Neural progenitor cell (in vitro differentiated cells): ENCODE measurements around the gene GAMT. TPM values are rescaled to one million over a fixed set of nuclear protein-coding genes. Genes with fewer than 3 reads are reported as not detected.

Source experiments
- DNase-seq: peaks from one replicate; pipeline ENCODE4 v3.0.0-alpha.2; 2016; ENCODE audit warnings: low spot score
- H2AFZ ChIP-seq: fragments of 200-600 bp; sonication (generic); replicated peaks from 2 replicates; pipeline ENCODE4 v1.6.1; 2016; ENCODE audit warnings: antibody characterized with exemption
- H3F3A ChIP-seq: fragments of 200-600 bp; sonication (generic); 2 replicates; pipeline ENCODE4 v1.6.1; 2016; ENCODE audit warnings: antibody characterized with exemption, low read depth
- H3K27ac ChIP-seq: fragments of 200-600 bp; sonication (generic); 2 replicates; pipeline ENCODE4 v1.5.1; 2016; ENCODE audit warnings: mild to moderate bottlenecking
- H3K27me3 ChIP-seq: fragments of 200-600 bp; sonication (generic); 2 replicates; pipeline ENCODE4 v1.6.1; 2016; ENCODE audit warnings: mild to moderate bottlenecking, moderate library complexity
- H3K36me3 ChIP-seq: fragments of 200-600 bp; sonication (generic); 2 replicates; pipeline ENCODE4 v1.5.1; 2016
- H3K4me1 ChIP-seq: fragments of 200-600 bp; sonication (generic); 2 replicates; pipeline ENCODE4 v1.6.1; 2016; ENCODE audit warnings: mixed run types
- H3K4me2 ChIP-seq: fragments of 200-600 bp; sonication (generic); 2 replicates; pipeline ENCODE4 v1.6.1; 2016
- H3K4me3 ChIP-seq: fragments of 200-600 bp; sonication (generic); 2 replicates; pipeline ENCODE4 v1.5.1; 2016
- H3K79me2 ChIP-seq: fragments of 200-600 bp; sonication (generic); 2 replicates; pipeline ENCODE4 v1.6.1; 2016; ENCODE audit warnings: low read depth
- H3K9ac ChIP-seq: fragments of 200-600 bp; sonication (generic); 2 replicates; pipeline ENCODE4 v1.6.1; 2016
- H3K9me3 ChIP-seq: fragments of 200-600 bp; sonication (generic); 2 replicates; pipeline ENCODE4 v1.5.1; 2016; ENCODE audit warnings: low read depth
- H4K20me1 ChIP-seq: fragments of 200-600 bp; sonication (generic); 2 replicates; pipeline ENCODE4 v1.6.1; 2016; ENCODE audit warnings: low read depth
- H3K27ac Mint-ChIP-seq: 3 replicates; pipeline ENCODE4 v1.8.0; 2021; ENCODE audit warnings: mixed read lengths
- H3K27me3 Mint-ChIP-seq: 2 replicates; pipeline ENCODE4 v1.8.0; 2022; ENCODE audit warnings: low read depth, mild to moderate bottlenecking, inconsistent platforms, moderate library complexity, mixed read lengths; ENCODE audit not compliant: insufficient read depth
- H3K36me3 Mint-ChIP-seq: 3 replicates; pipeline ENCODE4 v1.8.0; 2021; ENCODE audit warnings: mixed read lengths
- H3K4me1 Mint-ChIP-seq: 3 replicates; pipeline ENCODE4 v1.8.0; 2021; ENCODE audit warnings: mixed read lengths
- H3K4me3 Mint-ChIP-seq: 3 replicates; pipeline ENCODE4 v1.8.0; 2021; ENCODE audit warnings: mild to moderate bottlenecking, moderate library complexity, mixed read lengths
- H3K9me3 Mint-ChIP-seq: 3 replicates; pipeline ENCODE4 v1.8.0; 2020; ENCODE audit warnings: mixed read lengths
- EZH2 ChIP-seq: fragments of 200-600 bp; sonication (generic); IDR thresholded peaks from 2 replicates; pipeline ENCODE4 v1.6.1; 2017; ENCODE audit warnings: antibody characterized with exemption, mild to moderate bottlenecking, moderate library complexity
- EZH2phosphoT487 ChIP-seq: fragments of 200-600 bp; sonication (generic); IDR thresholded peaks from 2 replicates; pipeline ENCODE4 v1.6.1; 2017; ENCODE audit warnings: antibody characterized with exemption
- total RNA-seq: library from RNA; depleted of rRNA; stranded (reverse); fragments of >200 nt; gene quantifications from 2 replicates; pipeline ENCODE4 v1.2.3, GENCODE V29; 2015; ENCODE audit warnings: low replicate concordance
- TF ChIP-seq, protein P1 (sequence below): fragments of 200-600 bp; sonication (generic); IDR thresholded peaks from 2 replicates; pipeline ENCODE4 v1.5.1; 2017; ENCODE audit warnings: antibody characterized with exemption, mild to moderate bottlenecking

The GAMT gene
- total RNA-seq, 1 donor from 2014 or later, result 13.8 TPM

DNA sequence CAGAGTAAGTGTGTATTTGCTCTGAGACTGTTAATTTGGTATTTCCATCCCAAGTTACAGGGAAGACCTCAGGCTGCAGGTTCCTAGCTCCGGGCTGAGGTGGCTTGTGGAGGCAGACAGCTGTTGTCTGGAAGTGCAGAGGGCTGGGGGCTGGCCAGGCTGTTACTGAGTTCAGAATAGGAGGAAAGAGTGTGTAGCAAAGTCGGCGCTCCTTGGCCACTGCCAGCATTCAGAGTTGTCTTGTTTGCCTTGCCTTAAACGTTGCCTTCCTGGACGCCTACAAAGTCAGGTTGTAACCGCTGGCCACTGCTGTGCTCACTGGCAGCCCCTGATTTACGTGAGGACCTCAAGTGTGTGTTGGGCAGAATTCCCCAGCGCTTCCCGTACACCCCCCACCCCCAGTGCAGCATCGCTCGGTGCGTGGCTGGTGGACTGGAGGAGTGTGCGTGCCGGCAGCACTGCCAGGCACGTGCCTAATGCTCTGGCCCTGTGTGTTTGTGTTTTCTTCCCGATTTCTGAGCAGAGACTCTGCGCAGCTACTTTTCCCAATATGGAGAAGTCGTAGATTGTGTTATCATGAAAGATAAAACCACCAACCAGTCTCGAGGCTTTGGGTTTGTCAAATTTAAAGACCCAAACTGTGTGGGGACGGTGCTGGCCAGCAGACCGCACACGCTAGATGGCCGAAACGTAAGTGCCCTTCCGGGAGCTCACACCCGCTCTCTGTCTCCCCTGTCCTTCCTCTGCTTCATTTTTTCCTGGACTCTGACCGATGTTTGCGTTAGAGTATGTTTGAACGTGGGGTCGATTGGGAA is 16.5 kb upstream of the GAMT start:
- H2AFZ ChIP-seq, result no peak overlapping the region
- H3K27me3 Mint-ChIP-seq, result peaks cover 2% of the 10 kb centered on the region
- peaks cover 94% of the 10 kb centered on the region for H4K20me1 ChIP-seq
- no peak overlapping the region for H3K27ac Mint-ChIP-seq
- H3K4me3 Mint-ChIP-seq, result peak overlapping the region; percentile 65
- no peaks in the 10 kb centered on the region for H3K9me3 Mint-ChIP-seq
- TF ChIP-seq EZH2 (no peak), EZH2phosphoT487 (no peak)
- TF ChIP-seq, protein P1, sequence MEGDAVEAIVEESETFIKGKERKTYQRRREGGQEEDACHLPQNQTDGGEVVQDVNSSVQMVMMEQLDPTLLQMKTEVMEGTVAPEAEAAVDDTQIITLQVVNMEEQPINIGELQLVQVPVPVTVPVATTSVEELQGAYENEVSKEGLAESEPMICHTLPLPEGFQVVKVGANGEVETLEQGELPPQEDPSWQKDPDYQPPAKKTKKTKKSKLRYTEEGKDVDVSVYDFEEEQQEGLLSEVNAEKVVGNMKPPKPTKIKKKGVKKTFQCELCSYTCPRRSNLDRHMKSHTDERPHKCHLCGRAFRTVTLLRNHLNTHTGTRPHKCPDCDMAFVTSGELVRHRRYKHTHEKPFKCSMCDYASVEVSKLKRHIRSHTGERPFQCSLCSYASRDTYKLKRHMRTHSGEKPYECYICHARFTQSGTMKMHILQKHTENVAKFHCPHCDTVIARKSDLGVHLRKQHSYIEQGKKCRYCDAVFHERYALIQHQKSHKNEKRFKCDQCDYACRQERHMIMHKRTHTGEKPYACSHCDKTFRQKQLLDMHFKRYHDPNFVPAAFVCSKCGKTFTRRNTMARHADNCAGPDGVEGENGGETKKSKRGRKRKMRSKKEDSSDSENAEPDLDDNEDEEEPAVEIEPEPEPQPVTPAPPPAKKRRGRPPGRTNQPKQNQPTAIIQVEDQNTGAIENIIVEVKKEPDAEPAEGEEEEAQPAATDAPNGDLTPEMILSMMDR, result no peak
- peaks cover 9% of the 10 kb centered on the region for H3K4me1 ChIP-seq
- H3K27ac ChIP-seq, result no peak overlapping the region
- H3K79me2 ChIP-seq, result peaks cover 89% of the 10 kb centered on the region
- no peak overlapping the region for H3K4me3 ChIP-seq
- DNase-seq, result no peak
- H3F3A ChIP-seq, result peaks cover 22% of the 10 kb centered on the region
- H3K4me2 ChIP-seq, result no peak overlapping the region
- H3K36me3 ChIP-seq, result no peaks in the 10 kb centered on the region
- H3K36me3 Mint-ChIP-seq, result peaks cover 26% of the 10 kb centered on the region
- H3K9ac ChIP-seq, result no peak overlapping the region
- peaks cover 40% of the 10 kb centered on the region for H3K4me1 Mint-ChIP-seq
- H3K9me3 ChIP-seq, result no peaks in the 10 kb centered on the region
- H3K27me3 ChIP-seq, result no peaks in the 10 kb centered on the region

DNA sequence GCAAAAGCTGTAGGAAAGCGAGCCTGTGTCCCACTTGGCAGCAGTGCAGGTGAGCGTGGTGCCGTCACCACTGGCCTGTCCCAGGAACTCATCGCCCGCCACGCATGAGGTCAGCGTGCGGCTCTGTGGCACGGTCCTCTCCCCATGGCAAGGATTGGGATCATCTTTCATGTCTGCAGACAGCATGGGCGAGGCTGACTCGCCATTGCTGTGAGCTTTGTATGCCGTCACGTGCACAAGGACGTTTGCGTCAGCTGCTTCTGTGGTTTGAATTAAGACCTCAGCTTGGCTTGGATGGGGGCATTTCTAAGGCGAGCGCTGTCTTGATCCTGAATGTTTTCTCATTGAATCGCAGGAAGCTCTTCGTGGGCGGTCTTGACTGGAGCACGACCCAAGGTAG is 15.8 kb upstream of the GAMT start:
- H3K4me2 ChIP-seq, result no peak overlapping the region
- H3K4me3 Mint-ChIP-seq, result no peak overlapping the region
- peaks cover 24% of the 10 kb centered on the region for H3F3A ChIP-seq
- DNase-seq, result no peak
- H4K20me1 ChIP-seq, result peaks cover 94% of the 10 kb centered on the region
- H3K27me3 ChIP-seq, result no peaks in the 10 kb centered on the region
- H3K27ac ChIP-seq, result no peak overlapping the region
- TF ChIP-seq, protein P1, result no peak
- no peak for TF ChIP-seq EZH2
- no peak for TF ChIP-seq EZH2phosphoT487
- no peaks in the 10 kb centered on the region for H3K9me3 ChIP-seq
- H3K27me3 Mint-ChIP-seq, result peaks cover 2% of the 10 kb centered on the region
- H2AFZ ChIP-seq, result no peak overlapping the region
- peaks cover 89% of the 10 kb centered on the region for H3K79me2 ChIP-seq
- no peak overlapping the region for H3K4me3 ChIP-seq
- peaks cover 33% of the 10 kb centered on the region for H3K4me1 Mint-ChIP-seq
- no peak overlapping the region for H3K27ac Mint-ChIP-seq
- no peaks in the 10 kb centered on the region for H3K36me3 ChIP-seq
- no peak overlapping the region for H3K9ac ChIP-seq
- H3K9me3 Mint-ChIP-seq, result no peaks in the 10 kb centered on the region
- H3K36me3 Mint-ChIP-seq, result peaks cover 20% of the 10 kb centered on the region
- peaks cover 9% of the 10 kb centered on the region for H3K4me1 ChIP-seq

DNA sequence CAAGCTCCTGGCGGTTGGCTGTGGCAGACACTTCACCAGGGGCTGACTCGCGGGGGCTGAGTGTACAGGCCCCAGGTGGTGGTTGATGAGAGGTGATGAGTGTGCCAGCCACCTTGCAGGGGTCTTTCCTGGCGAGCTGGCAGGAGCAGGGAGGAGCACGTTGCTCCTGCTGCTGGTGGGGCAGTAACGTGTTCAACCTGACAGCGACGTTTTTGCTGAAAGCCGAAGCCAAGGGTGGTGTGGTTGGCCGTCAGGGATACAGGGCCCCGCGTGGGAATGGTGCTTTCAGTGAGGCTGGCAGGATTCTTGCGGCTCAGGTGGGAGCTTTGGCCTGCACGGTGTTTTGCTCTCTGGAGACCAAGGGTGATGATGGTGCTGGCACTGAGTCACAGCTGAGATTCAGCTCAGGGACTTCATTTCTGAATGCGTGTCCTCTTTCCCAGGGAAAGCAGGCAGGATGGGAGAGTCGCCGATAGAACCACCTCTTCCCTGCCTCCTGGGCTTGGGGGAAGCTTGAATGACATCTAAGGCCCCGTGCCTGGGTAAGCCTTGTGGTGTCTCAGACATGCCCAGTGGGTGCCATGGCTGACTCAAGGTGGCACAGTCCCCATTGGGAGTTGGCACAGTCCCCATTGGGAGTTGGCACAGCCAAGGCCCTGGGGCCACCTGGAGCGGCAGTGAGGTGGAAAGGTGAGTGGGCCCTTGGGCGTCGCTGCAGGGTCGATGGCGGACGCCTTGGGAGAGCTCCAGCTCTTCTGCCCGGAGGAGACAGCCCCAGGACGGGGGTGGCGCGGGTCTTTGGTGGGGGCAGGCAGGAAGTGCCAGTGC is 14.9 kb upstream of the GAMT start:
- Histone ChIP-seq H2AFZ (no peak overlapping the region), H3K4me3 (no peak overlapping the region), H3K36me3 (no peaks in the 10 kb centered on the region), H3K9me3 (no peaks in the 10 kb centered on the region), H3K4me2 (peak overlapping the region; percentile 26), H3K27me3 (no peaks in the 10 kb centered on the region), H3K27ac (no peak overlapping the region), H3K79me2 (peaks cover 90% of the 10 kb centered on the region), H4K20me1 (peaks cover 94% of the 10 kb centered on the region), H3K9ac (no peak overlapping the region), H3F3A (peaks cover 24% of the 10 kb centered on the region), H3K4me1 (peaks cover 9% of the 10 kb centered on the region)
- H3K4me3 Mint-ChIP-seq, result peak overlapping the region; percentile 79
- no peaks in the 10 kb centered on the region for H3K9me3 Mint-ChIP-seq
- peaks cover 2% of the 10 kb centered on the region for H3K27me3 Mint-ChIP-seq
- no peak for TF ChIP-seq EZH2
- TF ChIP-seq, protein P1, result no peak
- TF ChIP-seq EZH2phosphoT487, result no peak
- peaks cover 36% of the 10 kb centered on the region for H3K4me1 Mint-ChIP-seq
- DNase-seq, result no peak
- H3K36me3 Mint-ChIP-seq, result peaks cover 20% of the 10 kb centered on the region
- H3K27ac Mint-ChIP-seq, result peak overlapping the region; percentile 74
